GM10266 (cell line): Measurements from ENCODE around the gene UGGT2.

Experiments used
- DNase-seq: peaks from one replicate; pipeline ENCODE4 v3.0.0; 2012; ENCODE audit errors: extremely low spot score
- TF ChIP-seq, protein P1 (sequence below): IDR thresholded peaks from 2 replicates; pipeline ENCODE4 v1.5.1; 2012; ENCODE audit warnings: mild to moderate bottlenecking, low read depth; ENCODE audit not compliant: control insufficient read depth, insufficient read depth; ENCODE audit errors: missing control alignments

The UGGT2 gene

DNA sequence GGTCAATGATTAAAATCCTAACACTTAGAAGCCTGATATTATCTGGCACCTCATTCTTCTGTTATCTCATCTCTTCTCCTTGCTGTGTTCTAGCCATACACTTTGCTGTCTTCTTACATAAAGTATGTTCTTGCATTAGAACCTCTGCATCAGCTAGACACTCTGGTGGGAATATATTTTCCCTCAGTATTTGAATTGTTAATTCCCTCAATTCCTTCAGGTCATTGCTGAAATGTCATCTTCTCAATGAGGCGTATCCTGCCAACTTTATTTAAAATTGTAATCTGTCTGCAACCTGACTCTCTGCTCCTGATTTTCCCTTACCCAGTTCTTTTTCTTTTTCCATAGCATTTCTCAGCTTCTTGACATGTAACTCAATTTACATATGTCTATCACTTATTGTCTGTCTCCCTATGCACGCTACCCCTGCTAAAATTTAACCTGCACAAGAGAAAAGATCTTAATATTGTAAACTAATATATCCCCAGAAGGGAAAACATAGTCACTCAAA, 138.2 kb downstream of the UGGT2 start:
- no peak for DNase-seq
- TF ChIP-seq, protein P1, sequence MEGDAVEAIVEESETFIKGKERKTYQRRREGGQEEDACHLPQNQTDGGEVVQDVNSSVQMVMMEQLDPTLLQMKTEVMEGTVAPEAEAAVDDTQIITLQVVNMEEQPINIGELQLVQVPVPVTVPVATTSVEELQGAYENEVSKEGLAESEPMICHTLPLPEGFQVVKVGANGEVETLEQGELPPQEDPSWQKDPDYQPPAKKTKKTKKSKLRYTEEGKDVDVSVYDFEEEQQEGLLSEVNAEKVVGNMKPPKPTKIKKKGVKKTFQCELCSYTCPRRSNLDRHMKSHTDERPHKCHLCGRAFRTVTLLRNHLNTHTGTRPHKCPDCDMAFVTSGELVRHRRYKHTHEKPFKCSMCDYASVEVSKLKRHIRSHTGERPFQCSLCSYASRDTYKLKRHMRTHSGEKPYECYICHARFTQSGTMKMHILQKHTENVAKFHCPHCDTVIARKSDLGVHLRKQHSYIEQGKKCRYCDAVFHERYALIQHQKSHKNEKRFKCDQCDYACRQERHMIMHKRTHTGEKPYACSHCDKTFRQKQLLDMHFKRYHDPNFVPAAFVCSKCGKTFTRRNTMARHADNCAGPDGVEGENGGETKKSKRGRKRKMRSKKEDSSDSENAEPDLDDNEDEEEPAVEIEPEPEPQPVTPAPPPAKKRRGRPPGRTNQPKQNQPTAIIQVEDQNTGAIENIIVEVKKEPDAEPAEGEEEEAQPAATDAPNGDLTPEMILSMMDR: no peak

DNA sequence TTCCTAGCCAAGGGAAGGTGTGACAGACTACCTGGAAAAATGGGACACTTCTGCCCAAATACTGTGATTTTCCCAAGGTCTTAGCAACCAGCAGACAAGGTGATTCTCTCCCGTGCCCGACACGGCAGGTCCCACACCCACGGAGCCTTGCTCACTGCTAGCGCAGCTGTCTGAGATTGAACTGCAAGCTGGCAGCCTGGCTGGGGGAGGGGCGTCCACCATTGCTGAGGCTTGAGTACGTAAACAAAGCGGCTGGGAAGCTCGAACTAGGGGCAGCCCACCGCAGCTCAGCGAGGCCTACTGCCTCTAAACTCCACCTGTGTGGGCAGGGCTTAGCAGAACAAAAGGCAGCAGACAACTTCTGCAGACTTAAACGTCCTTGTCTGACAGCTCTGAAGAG, 146.2 kb downstream of the UGGT2 start:
- TF ChIP-seq, protein P1: no peak
- DNase-seq: no peak

DNA sequence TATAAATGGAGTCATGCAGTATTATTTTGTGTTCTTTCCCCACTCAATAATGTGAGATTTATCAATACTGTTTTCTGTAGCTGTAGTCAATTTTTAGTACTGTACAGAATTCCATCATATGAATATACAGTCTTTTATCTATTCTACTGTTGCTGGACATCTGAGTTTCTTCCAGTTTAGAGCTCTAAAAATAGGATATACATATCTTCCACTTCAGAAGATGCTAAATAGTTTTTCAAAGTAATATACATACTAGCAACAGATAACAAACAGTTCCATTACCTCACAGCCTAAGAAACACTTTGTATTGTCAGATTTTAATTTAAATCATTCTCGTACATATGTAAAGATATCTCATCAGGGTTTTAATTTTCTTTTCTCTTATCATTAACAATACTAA, 149.6 kb downstream of the UGGT2 start:
- DNase-seq: no peak
- TF ChIP-seq, protein P1: no peak

DNA sequence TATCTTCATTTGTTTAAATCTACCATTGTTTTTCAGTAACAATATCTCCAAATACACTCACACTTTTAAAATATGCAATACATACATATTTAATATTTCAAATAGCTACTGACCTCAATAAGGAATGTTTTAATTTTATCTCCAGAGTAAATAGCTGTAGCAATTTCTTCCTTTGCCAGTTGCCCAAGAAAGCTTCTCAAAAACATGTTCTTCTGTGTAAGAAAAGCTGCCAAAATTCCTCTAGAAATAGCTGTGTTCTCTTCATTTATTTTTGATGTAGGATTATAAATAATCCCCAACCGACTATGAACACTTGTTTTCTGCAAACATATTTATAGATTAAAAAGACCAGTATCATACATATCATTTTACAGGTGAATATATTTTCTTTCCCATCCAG, 150.5 kb downstream of the UGGT2 start:
- TF ChIP-seq, protein P1: no peak
- DNase-seq: no peak

DNA sequence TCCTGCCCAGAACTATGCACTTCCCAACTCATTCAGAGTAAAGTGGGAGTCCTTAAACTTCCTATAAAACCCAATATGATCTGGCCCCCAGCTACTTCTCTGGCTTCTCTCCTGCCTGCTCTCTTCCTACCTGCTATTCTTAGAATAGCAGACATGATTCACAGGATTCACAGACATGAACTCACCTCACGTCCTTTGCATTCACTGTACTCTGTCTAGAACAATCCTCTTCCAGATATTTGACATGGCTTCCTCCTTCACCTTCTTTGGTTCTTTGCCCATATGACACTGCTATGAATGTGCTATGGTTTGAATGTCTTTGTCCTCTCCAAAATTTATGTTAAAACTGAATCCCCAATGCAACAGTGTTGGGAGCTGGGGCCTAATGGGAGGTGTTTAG, 154.9 kb downstream of the UGGT2 start:
- DNase-seq: no peak
- TF ChIP-seq, protein P1: no peak

DNA sequence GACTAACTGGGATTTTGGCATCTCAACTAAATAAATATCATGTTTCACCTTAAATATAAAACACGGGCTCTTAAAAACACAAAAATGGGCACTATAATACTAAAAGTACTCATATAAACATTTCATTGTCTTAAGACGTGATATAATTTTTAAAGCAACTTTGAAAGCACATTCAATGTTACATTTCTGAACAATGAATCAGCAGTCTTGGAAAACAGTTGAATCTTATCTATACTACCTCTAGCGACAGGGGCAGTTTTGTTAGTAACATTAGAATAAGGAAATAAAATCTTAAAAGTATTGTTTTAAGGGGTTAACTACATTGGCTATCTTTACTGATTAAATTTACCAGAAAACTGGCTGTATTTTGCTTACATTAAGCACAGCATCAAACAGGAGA, 156.9 kb downstream of the UGGT2 start:
- TF ChIP-seq, protein P1: no peak
- no peak for DNase-seq

DNA sequence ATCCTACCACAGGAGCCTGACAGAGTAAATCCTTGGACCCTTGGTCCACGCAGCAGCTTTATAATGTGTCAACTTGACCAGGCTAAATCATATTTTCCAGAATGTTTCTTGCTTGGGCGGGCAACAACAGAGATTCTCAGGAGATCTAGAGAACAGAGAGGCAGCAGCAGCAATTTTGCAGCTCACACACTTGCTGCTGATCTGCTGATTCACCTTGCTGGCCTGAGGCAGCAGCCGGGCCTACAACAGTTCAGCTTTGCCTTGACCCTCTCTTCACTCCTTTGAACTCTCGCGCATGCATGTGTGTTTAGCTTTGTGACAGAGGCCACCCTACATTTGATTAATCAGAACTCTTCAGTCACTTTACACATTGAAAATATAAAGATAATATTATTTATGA, 159.3 kb downstream of the UGGT2 start:
- TF ChIP-seq, protein P1: no peak
- DNase-seq: no peak
